ENCODE measurements around the gene SPATA31D3. TPM values are rescaled to one million over a fixed set of nuclear protein-coding genes. Genes with fewer than 3 reads are reported as not detected.
"Not testable (repeated sequence)": the region's sequence is repeated elsewhere in the genome, so short reads cannot be mapped to it uniquely, and the experiment has no call there.

SPATA31D3 gene
- total RNA-seq, 2 donors from 2014 or later: not detected

DNA sequence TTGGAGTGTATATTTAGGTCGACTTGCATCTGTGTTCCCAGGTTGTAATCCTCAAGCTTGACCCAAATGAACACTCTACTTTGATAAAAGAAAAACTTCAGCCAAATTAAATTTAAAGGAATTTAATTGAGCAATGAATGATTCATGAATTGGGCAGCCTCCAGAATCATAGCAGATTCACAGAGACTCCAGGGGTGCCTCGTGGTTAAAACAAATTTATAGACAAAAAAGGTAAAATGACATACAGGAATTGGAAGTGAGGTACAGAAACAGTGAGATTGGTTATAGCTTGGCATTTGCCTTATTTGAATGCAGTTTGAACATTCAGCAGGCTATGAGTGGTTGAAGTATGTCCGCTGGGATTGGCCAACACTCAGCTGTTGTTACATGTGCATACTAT is 36.6 kb upstream of the SPATA31D3 start:
- Histone ChIP-seq H3K9ac (ENCODE audit: extremely low read depth, low read length, poor library complexity, severe bottlenecking) (no peak overlapping the region), H3K36me3 (ENCODE audit: control insufficient read depth, insufficient read depth, low read length) (no peaks in the 10 kb centered on the region), H3K27ac (ENCODE audit: low read depth, low read length) (no peak overlapping the region), H3K9me3 (ENCODE audit: control insufficient read depth, low read length) (no peaks in the 10 kb centered on the region), H3K4me1 (ENCODE audit: control insufficient read depth, insufficient read depth, low read length) (no peaks in the 10 kb centered on the region), H3K27me3 (ENCODE audit: control insufficient read depth, insufficient read depth, low read length, poor library complexity, severe bottlenecking) (no peaks in the 10 kb centered on the region), H3K4me3 (ENCODE audit: low read length) (no peak overlapping the region)
- Mint-ChIP-seq H3K36me3 (ENCODE audit: low read depth) (no peaks in the 10 kb centered on the region), H3K27ac (no peak overlapping the region), H3K4me3 (no peak overlapping the region), H3K9me3 (no peaks in the 10 kb centered on the region), H3K27me3 (ENCODE audit: insufficient read depth) (peaks cover 2% of the 10 kb centered on the region), H3K4me1 (peaks cover 3% of the 10 kb centered on the region)
- 88 to 94% methylated on average over 2 to 3 of the region's 3 CpGs for WGBS, 2 experiments (ENCODE audit: insufficient coverage in 1 of 2, insufficient read length in 1 of 2)
- no peak for TF ChIP-seq CTCF (conservative IDR thresholded peaks at IDR 0.05)
- DNase-seq: no peak

- H3K27ac ChIP-seq (ENCODE audit: low read depth, low read length): no peak overlapping the region
- H3K27ac Mint-ChIP-seq: no peak overlapping the region
- H3K9ac ChIP-seq (ENCODE audit: extremely low read depth, low read length, poor library complexity, severe bottlenecking): no peak overlapping the region
- H3K27me3 ChIP-seq (ENCODE audit: control insufficient read depth, insufficient read depth, low read length, poor library complexity, severe bottlenecking): no peaks in the 10 kb centered on the region
- no peak for TF ChIP-seq CTCF (conservative IDR thresholded peaks at IDR 0.05)
- H3K4me3 ChIP-seq (ENCODE audit: low read length): peak overlapping the region; percentile 31
- no peak overlapping the region for H3K4me3 Mint-ChIP-seq
- WGBS, 2 experiments (ENCODE audit: insufficient coverage in 1 of 2, insufficient read length in 1 of 2): 94 to 98% methylated on average over 2 to 4 of the region's 6 CpGs
- H3K9me3 Mint-ChIP-seq: no peaks in the 10 kb centered on the region
- H3K27me3 Mint-ChIP-seq (ENCODE audit: insufficient read depth): peaks cover 12% of the 10 kb centered on the region
- no peaks in the 10 kb centered on the region for H3K36me3 ChIP-seq (ENCODE audit: control insufficient read depth, insufficient read depth, low read length)
- H3K4me1 Mint-ChIP-seq: peaks cover 7% of the 10 kb centered on the region
- no peaks in the 10 kb centered on the region for H3K9me3 ChIP-seq (ENCODE audit: control insufficient read depth, low read length)
- H3K36me3 Mint-ChIP-seq (ENCODE audit: low read depth): no peaks in the 10 kb centered on the region
- DNase-seq: no peak
- H3K4me1 ChIP-seq (ENCODE audit: control insufficient read depth, insufficient read depth, low read length): no peaks in the 10 kb centered on the region
Observed at GRCh38 chr9:81912135-81912534, 31.2 kb upstream of the SPATA31D3 start.

DNA sequence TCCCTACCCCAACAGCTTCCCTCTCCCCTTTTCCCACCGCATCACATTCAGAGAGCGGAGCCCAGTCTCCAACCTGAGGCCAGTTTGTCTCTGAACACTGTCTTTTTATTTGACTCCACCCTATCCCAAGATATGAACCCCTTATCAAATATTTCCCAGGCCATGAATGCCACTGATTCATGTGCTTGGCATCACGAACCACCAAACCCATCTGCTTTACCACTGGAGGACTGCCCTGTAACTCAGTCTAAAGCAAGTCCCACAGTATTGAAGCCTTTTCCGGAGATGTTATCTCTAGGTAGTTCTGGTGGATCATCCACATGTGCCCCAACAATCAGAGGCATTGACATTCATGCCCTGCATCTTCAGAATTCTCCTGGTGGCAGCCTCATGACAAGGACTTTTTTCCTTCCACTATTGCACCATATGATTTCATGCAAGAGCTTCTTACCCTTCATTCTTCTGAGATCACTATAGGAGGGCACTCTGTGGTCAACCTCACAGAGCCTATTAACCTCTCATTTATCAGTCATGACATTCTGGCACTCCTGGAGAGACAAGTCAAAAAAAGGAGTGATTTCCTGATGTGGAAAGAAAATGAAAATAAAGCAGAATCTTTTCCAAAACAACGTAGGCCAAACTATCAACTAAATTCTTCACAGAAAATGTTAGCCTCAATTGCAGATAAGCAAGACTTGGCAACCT is 27.3 kb upstream of the SPATA31D3 start:
- Histone ChIP-seq H3K9me3 (ENCODE audit: control insufficient read depth, low read length) (no peaks in the 10 kb centered on the region), H3K27me3 (ENCODE audit: control insufficient read depth, insufficient read depth, low read length, poor library complexity, severe bottlenecking) (no peaks in the 10 kb centered on the region), H3K4me3 (ENCODE audit: low read length) (no peak overlapping the region), H3K27ac (ENCODE audit: low read depth, low read length) (no peak overlapping the region), H3K4me1 (ENCODE audit: control insufficient read depth, insufficient read depth, low read length) (no peaks in the 10 kb centered on the region), H3K36me3 (ENCODE audit: control insufficient read depth, insufficient read depth, low read length) (no peaks in the 10 kb centered on the region), H3K9ac (ENCODE audit: extremely low read depth, low read length, poor library complexity, severe bottlenecking) (no peak overlapping the region)
- H3K27ac Mint-ChIP-seq: no peak overlapping the region
- no peak for DNase-seq
- no peak overlapping the region for H3K4me3 Mint-ChIP-seq
- peaks cover 20% of the 10 kb centered on the region for H3K27me3 Mint-ChIP-seq (ENCODE audit: insufficient read depth)
- H3K4me1 Mint-ChIP-seq: peaks cover 7% of the 10 kb centered on the region
- H3K9me3 Mint-ChIP-seq: no peaks in the 10 kb centered on the region
- no peak for TF ChIP-seq CTCF (conservative IDR thresholded peaks at IDR 0.05)
- WGBS, 2 experiments (ENCODE audit: insufficient coverage in 1 of 2, insufficient read length in 1 of 2): 94 to 95% methylated on average over 2 to 5 of the region's 5 CpGs
- H3K36me3 Mint-ChIP-seq (ENCODE audit: low read depth): no peaks in the 10 kb centered on the region

- not testable (repeated sequence) for H3K36me3 Mint-ChIP-seq (ENCODE audit: low read depth); H3K4me1 ChIP-seq (ENCODE audit: control insufficient read depth, insufficient read depth, low read length); H3K9ac ChIP-seq (ENCODE audit: extremely low read depth, low read length, poor library complexity, severe bottlenecking); H3K9me3 ChIP-seq (ENCODE audit: control insufficient read depth, low read length); H3K4me3 Mint-ChIP-seq; H3K36me3 ChIP-seq (ENCODE audit: control insufficient read depth, insufficient read depth, low read length); H3K27me3 ChIP-seq (ENCODE audit: control insufficient read depth, insufficient read depth, low read length, poor library complexity, severe bottlenecking); H3K27ac ChIP-seq (ENCODE audit: low read depth, low read length); H3K4me1 Mint-ChIP-seq; DNase-seq; H3K4me3 ChIP-seq (ENCODE audit: low read length); H3K27ac Mint-ChIP-seq; H3K9me3 Mint-ChIP-seq
- whole genome bisulfite sequencing, 2 experiments (ENCODE audit: insufficient coverage in 1 of 2, insufficient read length in 1 of 2): no CpG with 5 or more reads among the region's 3 CpGs
- H3K27me3 Mint-ChIP-seq (ENCODE audit: insufficient read depth): peaks cover 20% of the 10 kb centered on the region
Observed at GRCh38 chr9:81918507-81918906, 24.8 kb upstream of the SPATA31D3 start.

GRCh38 chr9:81928305-81928704 is 15.0 kb upstream of the SPATA31D3 start, which contains the start of gene SPATA31D4:
Gene SPATA31D4, plus strand, starts transcription at chr9:81928428. Its CDS starts 86 bp downstream, at chr9:81928514.
- not testable (repeated sequence) for H3K36me3 Mint-ChIP-seq (ENCODE audit: low read depth); H3K27me3 Mint-ChIP-seq (ENCODE audit: insufficient read depth); H3K27ac ChIP-seq (ENCODE audit: low read depth, low read length); H3K4me3 Mint-ChIP-seq; H3K9me3 ChIP-seq (ENCODE audit: control insufficient read depth, low read length); H3K4me1 ChIP-seq (ENCODE audit: control insufficient read depth, insufficient read depth, low read length); H3K27ac Mint-ChIP-seq; H3K36me3 ChIP-seq (ENCODE audit: control insufficient read depth, insufficient read depth, low read length); H3K9ac ChIP-seq (ENCODE audit: extremely low read depth, low read length, poor library complexity, severe bottlenecking); H3K4me1 Mint-ChIP-seq; DNase-seq; H3K4me3 ChIP-seq (ENCODE audit: low read length); H3K27me3 ChIP-seq (ENCODE audit: control insufficient read depth, insufficient read depth, low read length, poor library complexity, severe bottlenecking); H3K9me3 Mint-ChIP-seq
- no CpG with 5 or more reads among the region's 3 CpGs for WGBS, 2 experiments (ENCODE audit: insufficient coverage in 1 of 2, insufficient read length in 1 of 2)

All from endodermal cell (in vitro differentiated cells).